Smooth muscle cell (in vitro differentiated cells): ENCODE measurements around the gene ATG9B. TPM values are rescaled to one million over a fixed set of nuclear protein-coding genes. Genes with fewer than 3 reads are reported as not detected.

ENCODE experiments used
- DNase-seq: peaks from one replicate; lab custom pipeline; 2025; ENCODE audit not compliant: unreplicated experiment; lab: John Stamatoyannopoulos, UW
- H2AFZ ChIP-seq: fragments of 200-600 bp; sonication (generic); 2 replicates; pipeline ENCODE4 v1.6.0; 2016; ENCODE audit warnings: antibody characterized with exemption, low read depth, mild to moderate bottlenecking
- H3F3A ChIP-seq: fragments of 200-600 bp; sonication (generic); 2 replicates; pipeline ENCODE4 v1.6.0; 2017; ENCODE audit warnings: antibody characterized with exemption, low read depth
- H3K27ac ChIP-seq: fragments of 200-600 bp; sonication (generic); 2 replicates; pipeline ENCODE4 v1.5.1; 2016; ENCODE audit warnings: low read depth, mild to moderate bottlenecking
- H3K27me3 ChIP-seq: fragments of 200-600 bp; sonication (generic); 2 replicates; pipeline ENCODE4 v1.6.1; 2016; ENCODE audit warnings: low read depth, mild to moderate bottlenecking
- H3K36me3 ChIP-seq: fragments of 200-600 bp; sonication (generic); 2 replicates; pipeline ENCODE4 v1.5.1; 2016; ENCODE audit warnings: low read depth
- H3K4me1 ChIP-seq: fragments of 200-600 bp; sonication (generic); 2 replicates; pipeline ENCODE4 v1.5.1; 2016; ENCODE audit warnings: low read depth
- H3K4me2 ChIP-seq: fragments of 200-600 bp; sonication (generic); 2 replicates; pipeline ENCODE4 v1.6.0; 2016; ENCODE audit warnings: mild to moderate bottlenecking
- H3K4me3 ChIP-seq: fragments of 200-600 bp; sonication (generic); 2 replicates; pipeline ENCODE4 v1.5.1; 2016; ENCODE audit warnings: mild to moderate bottlenecking
- H3K79me2 ChIP-seq: fragments of 200-600 bp; sonication (generic); 2 replicates; pipeline ENCODE4 v1.6.0; 2016; ENCODE audit warnings: low read depth, mild to moderate bottlenecking
- H3K9ac ChIP-seq: fragments of 200-600 bp; sonication (generic); 2 replicates; pipeline ENCODE4 v1.6.0; 2016; ENCODE audit warnings: low read depth
- H3K9me3 ChIP-seq: fragments of 200-600 bp; sonication (generic); replicated peaks from 2 replicates; pipeline ENCODE4 v1.5.1; 2016; ENCODE audit warnings: low read depth
- H4K20me1 ChIP-seq: fragments of 200-600 bp; sonication (generic); 2 replicates; pipeline ENCODE4 v1.6.0; 2016; ENCODE audit warnings: low read depth
- WGBS: methylation state at CpG from one replicate; pipeline ENCODE4 v1.1.7; 2016; ENCODE audit warnings: low lambda C conversion rate; 5-methylcytosine and 5-hydroxymethylcytosine counted together
- polyA plus RNA-seq: library from polyadenylated mRNA; unstranded; fragments of >200 nt; fragmentation: Nextera tagmentation; extraction: Ambion mirVana; gene quantifications from 2 replicates; pipeline ENCODE4 v1.2.1, GENCODE V29; 2016
- total RNA-seq: library from RNA; depleted of rRNA; stranded (reverse); fragments of >200 nt; gene quantifications from 2 replicates; pipeline ENCODE4 v1.2.3, GENCODE V29; 2014
- TF ChIP-seq, protein P1 (sequence below): fragments of 200-600 bp; sonication (generic); IDR thresholded peaks from 2 replicates; pipeline ENCODE4 v1.5.1; 2017; ENCODE audit warnings: borderline replicate concordance, mild to moderate bottlenecking, antibody characterized with exemption; ENCODE audit not compliant: insufficient read depth, poor library complexity, severe bottlenecking

The ATG9B gene
- total and polyA plus RNA-seq, 2 experiments from 2014 or later: 2.6 to 6.5 TPM

DNA sequence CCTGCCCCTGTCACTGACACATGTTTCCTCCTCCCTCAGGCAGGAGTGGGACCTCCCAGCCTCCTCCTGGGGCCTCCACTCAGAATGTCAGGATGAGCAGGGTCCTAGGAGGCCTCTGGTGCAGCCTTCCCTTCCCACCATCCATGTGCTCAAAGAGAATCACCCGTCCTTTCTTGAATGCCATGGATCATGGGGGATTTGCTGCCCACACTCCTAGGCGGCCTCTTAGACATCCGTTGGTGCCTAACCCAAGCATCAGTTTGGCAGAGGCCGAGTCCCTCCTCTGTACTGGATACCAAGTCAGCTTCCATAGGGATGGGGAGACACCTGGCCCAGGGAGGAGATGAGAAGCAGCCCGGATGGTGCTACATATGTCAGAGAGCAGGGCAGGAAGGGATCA, 26.5 kb downstream of the ATG9B start:
- 96% methylated on average over 5 of the region's 5 CpGs for WGBS
- no peaks in the 10 kb centered on the region for H3K27me3 ChIP-seq
- no peak overlapping the region for H2AFZ ChIP-seq
- no peak for DNase-seq
- no peaks in the 10 kb centered on the region for H3K9me3 ChIP-seq
- no peaks in the 10 kb centered on the region for H4K20me1 ChIP-seq
- no peak overlapping the region for H3K4me3 ChIP-seq
- no peak overlapping the region for H3K9ac ChIP-seq
- no peaks in the 10 kb centered on the region for H3K79me2 ChIP-seq
- no peaks in the 10 kb centered on the region for H3F3A ChIP-seq
- H3K4me2 ChIP-seq: no peak overlapping the region
- H3K4me1 ChIP-seq: peaks cover 6% of the 10 kb centered on the region
- TF ChIP-seq, protein P1, sequence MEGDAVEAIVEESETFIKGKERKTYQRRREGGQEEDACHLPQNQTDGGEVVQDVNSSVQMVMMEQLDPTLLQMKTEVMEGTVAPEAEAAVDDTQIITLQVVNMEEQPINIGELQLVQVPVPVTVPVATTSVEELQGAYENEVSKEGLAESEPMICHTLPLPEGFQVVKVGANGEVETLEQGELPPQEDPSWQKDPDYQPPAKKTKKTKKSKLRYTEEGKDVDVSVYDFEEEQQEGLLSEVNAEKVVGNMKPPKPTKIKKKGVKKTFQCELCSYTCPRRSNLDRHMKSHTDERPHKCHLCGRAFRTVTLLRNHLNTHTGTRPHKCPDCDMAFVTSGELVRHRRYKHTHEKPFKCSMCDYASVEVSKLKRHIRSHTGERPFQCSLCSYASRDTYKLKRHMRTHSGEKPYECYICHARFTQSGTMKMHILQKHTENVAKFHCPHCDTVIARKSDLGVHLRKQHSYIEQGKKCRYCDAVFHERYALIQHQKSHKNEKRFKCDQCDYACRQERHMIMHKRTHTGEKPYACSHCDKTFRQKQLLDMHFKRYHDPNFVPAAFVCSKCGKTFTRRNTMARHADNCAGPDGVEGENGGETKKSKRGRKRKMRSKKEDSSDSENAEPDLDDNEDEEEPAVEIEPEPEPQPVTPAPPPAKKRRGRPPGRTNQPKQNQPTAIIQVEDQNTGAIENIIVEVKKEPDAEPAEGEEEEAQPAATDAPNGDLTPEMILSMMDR: no peak
- H3K27ac ChIP-seq: no peak overlapping the region
- no peaks in the 10 kb centered on the region for H3K36me3 ChIP-seq

DNA sequence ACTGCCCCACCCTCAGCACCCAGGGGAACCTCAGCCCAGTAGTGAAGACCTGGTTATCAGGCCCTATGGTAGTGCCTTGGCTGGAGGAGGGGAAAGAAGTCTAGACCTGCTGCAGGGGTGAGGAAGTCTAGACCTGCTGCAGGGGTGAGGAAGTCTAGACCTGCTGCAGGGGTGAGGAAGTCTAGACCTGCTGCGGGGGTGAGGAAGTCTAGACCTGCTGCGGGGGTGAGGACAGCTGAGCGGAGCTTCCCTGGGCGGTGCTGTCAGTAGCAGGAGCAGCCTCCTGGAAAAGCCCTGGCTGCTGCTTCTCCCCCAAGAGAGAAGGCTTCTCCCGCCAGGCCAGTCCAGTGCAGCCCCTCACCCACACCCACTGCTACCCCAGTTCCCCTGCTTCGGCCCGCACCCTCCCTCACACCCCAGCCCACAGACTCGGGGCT, 27.2 kb downstream of the ATG9B start:
- Histone ChIP-seq H3K4me2 (no peak overlapping the region), H3K4me3 (no peak overlapping the region), H3K4me1 (peaks cover 6% of the 10 kb centered on the region), H3F3A (no peaks in the 10 kb centered on the region), H3K27ac (no peak overlapping the region), H4K20me1 (no peaks in the 10 kb centered on the region), H3K79me2 (no peaks in the 10 kb centered on the region), H3K27me3 (no peaks in the 10 kb centered on the region), H3K36me3 (no peaks in the 10 kb centered on the region), H2AFZ (no peak overlapping the region), H3K9me3 (no peaks in the 10 kb centered on the region), H3K9ac (no peak overlapping the region)
- 96% methylated on average over 4 of the region's 8 CpGs for WGBS
- TF ChIP-seq, protein P1: no peak
- DNase-seq: no peak

DNA sequence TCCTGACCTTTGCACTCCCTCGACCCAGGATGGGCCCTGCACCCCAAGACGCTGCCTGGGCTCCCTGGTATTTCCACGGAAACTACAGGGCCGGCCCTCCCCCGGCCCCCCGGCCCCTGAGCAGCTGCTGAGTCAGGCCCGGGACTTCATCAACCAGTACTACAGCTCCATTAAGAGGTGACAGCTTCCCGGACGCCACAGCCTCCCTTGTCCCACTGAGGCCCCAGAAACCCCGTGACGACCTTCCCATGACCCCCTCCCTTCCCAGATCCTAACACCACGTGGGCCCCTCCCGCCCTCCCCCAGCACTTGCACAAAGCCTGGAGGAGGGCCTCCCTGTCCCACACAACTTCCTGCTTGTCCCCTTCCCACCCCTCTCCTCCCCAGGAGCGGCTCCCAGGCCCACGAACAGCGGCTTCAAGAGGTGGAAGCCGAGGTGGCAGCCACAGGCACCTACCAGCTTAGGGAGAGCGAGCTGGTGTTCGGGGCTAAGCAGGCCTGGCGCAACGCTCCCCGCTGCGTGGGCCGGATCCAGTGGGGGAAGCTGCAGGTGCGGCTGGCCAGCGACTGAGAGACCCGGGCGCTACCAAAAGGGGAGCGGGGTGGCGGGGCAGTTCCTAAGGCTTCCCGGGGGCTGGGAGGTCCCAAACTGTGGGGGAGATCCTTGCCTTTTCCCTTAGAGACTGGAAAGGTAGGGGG, 27.8 kb downstream of the ATG9B start:
- Histone ChIP-seq H3K36me3 (no peaks in the 10 kb centered on the region), H4K20me1 (no peaks in the 10 kb centered on the region), H3K79me2 (no peaks in the 10 kb centered on the region), H3K27me3 (no peaks in the 10 kb centered on the region), H3K9me3 (no peaks in the 10 kb centered on the region), H3K27ac (no peak overlapping the region), H3K4me3 (no peak overlapping the region), H3K9ac (no peak overlapping the region), H3F3A (no peaks in the 10 kb centered on the region), H2AFZ (no peak overlapping the region), H3K4me1 (peaks cover 6% of the 10 kb centered on the region), H3K4me2 (no peak overlapping the region)
- WGBS: 74% methylated on average over 25 of the region's 31 CpGs
- TF ChIP-seq, protein P1: no peak
- no peak for DNase-seq
